Heart left ventricle (tissue), 13 donors: ENCODE data around the gene PKN1.

Source experiments
- CTCF ChIP-seq, 12 donors: fragments of 200-600 bp; sonication (generic) in 4 of 12; IDR thresholded peaks; one replicate each; pipeline versions ENCODE4 v1.5.0 to v1.8.0; 2018 to 2022; ENCODE audit warnings: antibody characterized with exemption in 12 of 12, mild to moderate bottlenecking in 5 of 12
- POLR2A ChIP-seq, 2 donors: fragments of 450-650 bp; IDR thresholded peaks; one replicate each; pipeline ENCODE4 v1.6.1; 2017; ENCODE audit warnings: antibody characterized with exemption in 2 of 2, mild to moderate bottlenecking in 2 of 2, moderate library complexity in 2 of 2
- donor health status: ischemic (EF 13 %, LVEDD 7.1; RV severe dilation, severe dysfunction).
- donor health status: DM: no; HTN: yes; CAD: no.
- donor health status: DM: no; HTN: no; CAD: no.
- donor health status: ischemic (EF 25% LVEDD 6.9; RV normal size, moderate dysfunction).
- donor health status: ischemic (EF 25% LVEDD 5.7; RV mildly dilated, moderate dysfunction).
- donor health status: ischemic (EF 35%, LVEDD 5.7; RV mildly dilated, moderate dysfunction).
- donor health status: nonischemic (EF 11% LVEDD 7.7; RV severe dilation, severe dysfunction).
- donor health status: DM: yes; HTN: yes; CAD: no.
- donor health status: PGD.
- donor health status: ischemic (EF 29% LVEDD 5.4; RV normal size, mild dysfunction).
- donor health status: nonischemic (EF 23%, LVEDD 6.1; RV moderate dilation, normal function).

DNA sequence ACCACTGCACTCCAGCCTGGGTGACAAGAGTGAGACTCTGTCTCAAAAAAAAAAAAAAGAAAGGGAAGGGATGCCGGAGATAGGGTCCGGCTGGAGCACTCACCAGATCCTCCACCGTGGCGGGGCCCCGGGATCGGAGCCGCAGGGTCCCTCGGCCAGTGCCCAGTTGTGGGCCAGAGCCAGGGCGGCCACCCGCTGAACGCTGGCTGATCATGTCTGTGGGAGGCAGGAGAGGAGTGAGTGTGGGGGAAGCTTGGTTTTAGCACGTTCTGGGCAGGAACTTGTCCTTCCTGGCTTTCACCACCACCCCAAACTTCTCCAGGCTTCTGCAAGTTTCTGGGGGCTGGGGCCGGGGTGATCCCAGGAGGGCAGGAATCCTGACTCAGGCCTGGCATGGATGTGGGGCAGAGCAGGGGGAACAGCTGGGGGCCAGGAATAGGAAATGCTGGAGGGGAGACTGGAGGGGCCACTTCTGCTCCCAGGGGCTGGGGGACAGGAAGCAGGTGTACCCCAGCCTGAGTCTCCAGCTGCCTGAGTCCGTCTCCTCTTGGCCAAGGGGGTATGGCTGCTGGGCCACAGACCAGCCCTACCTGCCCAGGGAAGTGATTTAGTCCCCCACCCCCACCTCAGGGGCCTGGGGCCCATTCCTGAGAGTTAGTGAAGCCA is 46.3 kb downstream of the PKN1 start:
- TF ChIP-seq CTCF (IDR thresholded peaks at IDR 0.05) (no peak), POLR2A (IDR thresholded peaks at IDR 0.05) (no peak)
